Cortex of kidney (tissue), 1 donor: ENCODE results near the gene CFAP100.

Experiments used
- DNase-seq: peaks from one replicate; lab custom pipeline; 2025; lab: John Stamatoyannopoulos, UW

CFAP100 gene

GRCh38 chr3:126394179-126394976, at the start of gene CFAP100:
TSS of gene CFAP100 (plus strand) at chr3:126394909. CDS start at chr3:126396001, 1,092 bp downstream.
- DNase-seq, result no peak

GRCh38 chr3:126345231-126345630, 49.5 kb upstream of the CFAP100 start:
- DNase-seq, result no peak

GRCh38 chr3:126345641-126346460, 48.9 kb upstream of the CFAP100 start:
- DNase-seq, result no peak

GRCh38 chr3:126346466-126346865, 48.2 kb upstream of the CFAP100 start:
- no peak for DNase-seq

- DNase-seq, result no peak
Measured at GRCh38 chr3:126347543-126348161, 47.1 kb upstream of the CFAP100 start.

- no peak for DNase-seq
Measured at GRCh38 chr3:126348308-126348920, 46.3 kb upstream of the CFAP100 start.

GRCh38 chr3:126349071-126349470, 45.6 kb upstream of the CFAP100 start:
- DNase-seq, result no peak

- DNase-seq, result no peak
Measured at GRCh38 chr3:126349611-126350501, 44.9 kb upstream of the CFAP100 start.

GRCh38 chr3:126350502-126351085, 44.1 kb upstream of the CFAP100 start:
- DNase-seq, result no peak

- DNase-seq, result no peak
Measured at GRCh38 chr3:126351086-126351770, 43.5 kb upstream of the CFAP100 start.

- no peak for DNase-seq
Measured at GRCh38 chr3:126351771-126352475, 42.8 kb upstream of the CFAP100 start.

GRCh38 chr3:126352476-126353454, 41.9 kb upstream of the CFAP100 start:
- no peak for DNase-seq

- no peak for DNase-seq
Measured at GRCh38 chr3:126353694-126354321, 40.9 kb upstream of the CFAP100 start.

- DNase-seq, result no peak
Measured at GRCh38 chr3:126354776-126355175, 39.9 kb upstream of the CFAP100 start.

- DNase-seq, result no peak
Measured at GRCh38 chr3:126355251-126355650, 39.5 kb upstream of the CFAP100 start.

- DNase-seq, result no peak
Measured at GRCh38 chr3:126355777-126356372, 38.8 kb upstream of the CFAP100 start.
